WERI-Rb-1 (cell line): Measurements from ENCODE around the gene CEACAM19.

Experiments
- DNase-seq: peaks from one replicate; pipeline ENCODE4 v3.0.0-alpha.2; 2020
- H3K27ac ChIP-seq: fragments of 250-450 bp; sonication (Bioruptor Pico); 2 replicates; pipeline ENCODE4 v1.5.1; 2020; ENCODE audit warnings: mild to moderate bottlenecking, moderate library complexity
- H3K27me3 ChIP-seq: fragments of 250-450 bp; sonication (Bioruptor Pico); 2 replicates; pipeline ENCODE4 v1.5.1; 2021; ENCODE audit warnings: mild to moderate bottlenecking, low read depth, moderate library complexity; ENCODE audit not compliant: insufficient read depth, severe bottlenecking
- H3K36me3 ChIP-seq: fragments of 250-450 bp; sonication (Bioruptor Pico); 2 replicates; pipeline ENCODE4 v1.5.1; 2020; ENCODE audit warnings: mild to moderate bottlenecking, moderate library complexity
- H3K4me3 ChIP-seq: 2 replicates; pipeline ENCODE4 v1.5.1; 2011; ENCODE audit warnings: low read depth, mild to moderate bottlenecking, control low read depth, low read length
- H3K9me3 ChIP-seq: fragments of 250-450 bp; sonication (Bioruptor Pico); 2 replicates; pipeline ENCODE4 v1.5.1; 2021; ENCODE audit warnings: mild to moderate bottlenecking, moderate library complexity; ENCODE audit not compliant: severe bottlenecking
- CTCF ChIP-seq: IDR thresholded peaks from 2 replicates; pipeline ENCODE4 v1.5.1; 2011; ENCODE audit warnings: low read depth, mild to moderate bottlenecking, control low read depth, inconsistent platforms, low read length

Gene CEACAM19

DNA sequence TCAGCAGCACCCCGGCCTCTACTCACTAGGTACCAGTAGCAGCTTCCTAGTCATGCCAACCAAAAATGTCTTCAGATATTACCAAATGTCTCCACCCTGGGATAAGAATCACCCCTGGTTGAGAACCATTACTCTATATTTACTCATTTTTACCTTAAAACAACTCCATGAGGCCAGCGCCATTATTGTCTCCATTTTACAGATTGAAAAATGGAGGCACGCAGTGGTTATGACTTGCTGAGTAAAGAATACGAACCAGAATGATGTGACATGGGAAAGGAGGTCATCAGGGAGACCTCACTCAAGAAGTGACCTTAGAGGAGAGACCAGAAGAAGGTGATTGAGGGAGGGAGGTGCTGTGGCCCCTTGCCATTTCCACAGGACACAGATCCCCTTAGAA, 2.2 kb downstream of the CEACAM19 start:
- no peak for DNase-seq
- Histone ChIP-seq H3K36me3 (peaks cover 9% of the 10 kb centered on the region), H3K4me3 (no peak overlapping the region), H3K27me3 (no peaks in the 10 kb centered on the region), H3K27ac (no peak overlapping the region), H3K9me3 (no peaks in the 10 kb centered on the region)
- TF ChIP-seq CTCF: no peak

- no peaks in the 10 kb centered on the region for H3K27me3 ChIP-seq
- H3K36me3 ChIP-seq: peaks cover 11% of the 10 kb centered on the region
- TF ChIP-seq CTCF: no peak
- no peak for DNase-seq
- no peak overlapping the region for H3K27ac ChIP-seq
- no peaks in the 10 kb centered on the region for H3K9me3 ChIP-seq
- H3K4me3 ChIP-seq: no peak overlapping the region
Observed at GRCh38 chr19:44675521-44675920, 4.2 kb downstream of the CEACAM19 start.

DNA sequence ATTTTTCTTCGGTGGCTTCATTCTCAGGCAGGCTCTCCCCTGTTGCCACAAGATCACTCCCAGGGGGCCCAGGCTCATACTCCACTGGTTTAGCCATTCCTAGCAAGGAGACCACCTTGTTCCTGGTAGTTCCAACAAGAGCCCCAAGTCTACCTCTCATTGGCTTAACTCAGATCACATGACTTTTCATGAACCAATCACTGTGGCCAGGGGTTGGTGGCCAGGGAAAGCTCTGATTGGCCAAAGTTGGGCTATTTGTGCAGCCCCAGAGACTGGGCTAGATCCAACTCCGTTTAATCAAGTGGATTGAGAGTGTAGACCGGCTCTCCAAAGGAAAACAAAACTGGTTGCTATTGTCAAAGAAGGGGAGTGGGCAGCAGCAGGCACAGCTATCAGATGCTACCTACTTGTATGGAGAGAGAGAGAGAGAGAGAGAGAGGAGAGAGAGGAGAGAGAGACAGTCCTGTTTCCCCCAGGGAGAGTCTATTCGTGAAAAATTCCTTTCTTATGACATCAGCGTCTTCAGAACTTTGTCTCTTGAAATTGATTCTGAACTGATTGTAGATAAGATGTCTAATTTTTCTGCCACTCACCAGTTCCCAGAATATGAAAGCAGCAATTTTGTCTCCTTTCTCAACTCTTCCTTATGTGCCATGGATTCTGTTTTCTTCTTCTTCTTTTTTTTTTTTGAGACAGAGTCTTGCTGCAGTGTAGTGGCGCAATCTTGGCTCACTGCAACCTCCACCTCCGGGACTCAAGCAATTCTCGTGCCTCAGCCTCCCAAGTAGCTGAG, 5.9 kb downstream of the CEACAM19 start:
- no peak for TF ChIP-seq CTCF
- H3K27me3 ChIP-seq: no peaks in the 10 kb centered on the region
- DNase-seq: no peak
- no peak overlapping the region for H3K27ac ChIP-seq
- H3K4me3 ChIP-seq: no peak overlapping the region
- peaks cover 15% of the 10 kb centered on the region for H3K36me3 ChIP-seq
- no peaks in the 10 kb centered on the region for H3K9me3 ChIP-seq

GRCh38 chr19:44680536-44680935, 9.3 kb downstream of the CEACAM19 start:
- Histone ChIP-seq H3K9me3 (no peaks in the 10 kb centered on the region), H3K27ac (no peak overlapping the region), H3K4me3 (no peak overlapping the region), H3K36me3 (peaks cover 14% of the 10 kb centered on the region), H3K27me3 (no peaks in the 10 kb centered on the region)
- no peak for DNase-seq
- TF ChIP-seq CTCF: no peak

GRCh38 chr19:44681992-44682790, 10.9 kb downstream of the CEACAM19 start:
- Histone ChIP-seq H3K36me3 (peaks cover 8% of the 10 kb centered on the region), H3K9me3 (no peaks in the 10 kb centered on the region), H3K4me3 (no peak overlapping the region), H3K27me3 (no peaks in the 10 kb centered on the region), H3K27ac (no peak overlapping the region)
- no peak for TF ChIP-seq CTCF
- DNase-seq: no peak
